ENCODE measurements around the gene SMIM22. TPM values are rescaled to one million over a fixed set of nuclear protein-coding genes. Genes with fewer than 3 reads are reported as not detected.

Gene SMIM22
- total and polyA plus RNA-seq, 12 donors, result 1.9 TPM; not detected in 11

- no peak for TF ChIP-seq POLR2A (IDR thresholded peaks at IDR 0.05)
- TF ChIP-seq CTCF (IDR thresholded peaks at IDR 0.05), result no peak
- no peak for DNase-seq
- 52 to 80% (median 58%) methylated on average over 2 to 3 of the region's 3 CpGs for WGBS, 4 donors
- no peaks in the 10 kb centered on the region for H3K27me3 ChIP-seq
- intact Hi-C loops (cut with DNase I), result no loop called here
- no peaks in the 10 kb centered on the region for H3K9me3 ChIP-seq (replicated peaks in 1 of 3)
- H3K4me1 ChIP-seq (replicated peaks in 1 of 2), result peaks cover 13 to 16% of the 10 kb centered on the region in 2 donors
- no peak overlapping the region for H3K27ac ChIP-seq
- H3K36me3 ChIP-seq (replicated peaks in 1 of 2), result no peaks in the 10 kb centered on the region
- no peak overlapping the region for H3K4me3 ChIP-seq
Observed at GRCh38 chr16:4771646-4772045, 23.5 kb upstream of the SMIM22 start.

- no peak for TF ChIP-seq CTCF (IDR thresholded peaks at IDR 0.05)
- no peak for TF ChIP-seq POLR2A (IDR thresholded peaks at IDR 0.05)
- H3K27ac ChIP-seq, result no peak overlapping the region
- H3K9me3 ChIP-seq (replicated peaks in 1 of 3), result no peaks in the 10 kb centered on the region
- H3K27me3 ChIP-seq, result no peaks in the 10 kb centered on the region
- no peaks in the 10 kb centered on the region for H3K36me3 ChIP-seq (replicated peaks in 1 of 2)
- H3K4me3 ChIP-seq, result no peak overlapping the region
- intact Hi-C loops (cut with DNase I), result no loop called here
- WGBS, 4 donors, result 70 to 86% (median 78%) methylated on average over 4 to 5 of the region's 5 CpGs
- peaks cover 13 to 15% of the 10 kb centered on the region in 2 donors for H3K4me1 ChIP-seq (replicated peaks in 1 of 2)
- no peak for DNase-seq
Observed at GRCh38 chr16:4772351-4772750, 22.8 kb upstream of the SMIM22 start.

GRCh38 chr16:4775005-4775404 lies 20.2 kb upstream of the SMIM22 start:
- intact Hi-C loops (cut with DNase I), result no loop called here
- Histone ChIP-seq H3K4me3 (no peak overlapping the region), H3K27ac (no peak overlapping the region), H3K27me3 (no peaks in the 10 kb centered on the region), H3K9me3 (replicated peaks in 1 of 3) (no peaks in the 10 kb centered on the region), H3K36me3 (replicated peaks in 1 of 2) (no peaks in the 10 kb centered on the region), H3K4me1 (replicated peaks in 1 of 2) (no peaks in the 10 kb centered on the region)
- 40 to 87% (median 81%) methylated on average over 1 to 13 of the region's 13 CpGs for WGBS, 4 donors
- DNase-seq, result no peak
- TF ChIP-seq POLR2A (IDR thresholded peaks at IDR 0.05), result no peak

GRCh38 chr16:4776141-4776705 lies 18.9 kb upstream of the SMIM22 start:
- no peaks in the 10 kb centered on the region for H3K4me1 ChIP-seq (replicated peaks in 1 of 2)

More at GRCh38 chr16:4776141-4776705, 18.9 kb upstream of the SMIM22 start:
- WGBS, 4 donors, result 80 to 100% (median 92%) methylated on average over 1 to 2 of the region's 2 CpGs
- Histone ChIP-seq H3K36me3 (replicated peaks in 1 of 2) (no peaks in the 10 kb centered on the region), H3K4me3 (no peak overlapping the region), H3K9me3 (replicated peaks in 1 of 3) (no peaks in the 10 kb centered on the region), H3K27ac (no peak overlapping the region), H3K27me3 (no peaks in the 10 kb centered on the region)
- TF ChIP-seq CTCF (IDR thresholded peaks at IDR 0.05), result no peak
- intact Hi-C loops (cut with DNase I), result no loop called here
- no peak for DNase-seq
